Fibroblast of gingiva (primary cell): ENCODE measurements around the gene CNGA2.

Experiments used
- DNase-seq: peaks from one replicate; pipeline ENCODE4 v3.0.0-alpha.2; 2011; ENCODE audit warnings: low read depth

CNGA2 gene

GRCh38 chrX:151753313-151754046, 18.9 kb downstream of the CNGA2 start:
- DNase-seq: peak; percentile 37

- peak; percentile 4 for DNase-seq
These were observed 19.5 kb downstream of the CNGA2 start for GRCh38 chrX:151754047-151754429.

- DNase-seq: no peak
These were observed 20.2 kb downstream of the CNGA2 start for GRCh38 chrX:151754641-151755215.

DNA sequence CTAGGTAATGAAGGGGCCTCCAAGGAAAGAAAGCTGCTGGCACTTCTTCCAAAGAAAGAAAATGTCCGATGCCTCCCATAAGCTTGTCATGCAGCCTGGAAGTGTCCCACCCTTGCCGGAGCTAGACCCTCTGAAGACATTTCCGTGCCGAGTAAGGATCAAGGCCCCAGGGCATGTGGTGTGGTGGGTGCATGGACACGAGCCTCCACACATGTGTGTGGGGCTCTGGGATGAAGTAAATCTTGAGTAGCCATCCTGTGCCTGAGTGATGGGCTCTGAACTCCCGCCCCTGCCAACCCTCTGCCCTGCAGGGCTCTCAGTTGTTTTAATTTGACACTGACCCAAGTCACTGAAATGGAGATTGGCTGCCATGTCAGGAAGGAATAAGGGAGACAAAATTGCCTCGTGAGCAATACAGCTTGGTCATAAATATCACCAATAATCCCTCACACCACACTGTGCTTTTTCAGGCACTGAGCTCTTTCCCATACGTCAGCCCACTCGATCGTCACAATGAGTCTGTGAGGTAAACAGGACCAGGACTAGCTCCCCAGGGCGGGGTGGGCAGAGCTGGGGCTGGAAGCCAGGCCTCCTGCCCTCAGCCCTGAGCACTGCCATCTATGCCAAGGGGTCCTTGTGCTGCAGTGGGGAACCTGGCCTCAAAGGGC, 24.6 kb downstream of the CNGA2 start:
- DNase-seq: no peak

DNA sequence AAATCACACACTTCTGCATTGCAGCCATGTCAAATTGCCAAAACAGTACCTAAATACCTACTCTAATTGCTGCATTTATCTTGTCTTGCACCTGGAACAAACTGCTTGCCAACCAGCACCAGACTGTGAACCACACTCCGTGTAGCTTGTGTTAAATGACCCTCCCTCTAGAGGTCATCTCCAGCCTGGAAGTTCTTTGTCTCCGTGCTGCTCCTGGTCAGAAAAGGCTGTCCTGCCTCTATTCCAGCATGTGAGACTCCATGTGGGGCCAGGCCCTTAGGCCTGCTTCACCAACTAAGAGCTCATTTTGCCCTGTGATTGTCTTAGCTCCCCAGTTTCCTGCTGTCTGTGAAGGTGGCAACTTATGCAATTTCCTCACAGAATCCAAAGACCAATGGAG, 28.3 kb downstream of the CNGA2 start:
- DNase-seq: no peak

- no peak for DNase-seq
These were observed 29.2 kb downstream of the CNGA2 start for GRCh38 chrX:151763711-151764110.

DNA sequence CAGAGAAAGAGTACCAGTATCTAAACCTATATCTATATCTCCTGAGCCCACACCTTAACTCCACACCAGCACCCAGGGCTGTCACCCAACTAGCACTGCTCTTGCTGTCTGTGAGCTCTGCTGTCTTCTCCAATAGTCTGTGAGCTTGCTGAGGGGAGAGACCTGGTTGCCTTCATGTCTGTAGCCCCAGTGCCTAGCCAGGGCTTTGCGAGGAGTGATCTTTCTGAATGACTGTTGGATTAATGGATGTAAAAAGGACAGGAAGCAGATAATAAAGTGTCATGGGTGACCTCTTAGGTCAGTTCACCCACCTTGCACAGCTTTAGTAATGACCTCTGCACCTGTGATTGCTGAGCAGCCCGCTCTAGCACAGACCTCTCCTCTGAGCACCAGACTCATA, 30.5 kb downstream of the CNGA2 start:
- no peak for DNase-seq

DNA sequence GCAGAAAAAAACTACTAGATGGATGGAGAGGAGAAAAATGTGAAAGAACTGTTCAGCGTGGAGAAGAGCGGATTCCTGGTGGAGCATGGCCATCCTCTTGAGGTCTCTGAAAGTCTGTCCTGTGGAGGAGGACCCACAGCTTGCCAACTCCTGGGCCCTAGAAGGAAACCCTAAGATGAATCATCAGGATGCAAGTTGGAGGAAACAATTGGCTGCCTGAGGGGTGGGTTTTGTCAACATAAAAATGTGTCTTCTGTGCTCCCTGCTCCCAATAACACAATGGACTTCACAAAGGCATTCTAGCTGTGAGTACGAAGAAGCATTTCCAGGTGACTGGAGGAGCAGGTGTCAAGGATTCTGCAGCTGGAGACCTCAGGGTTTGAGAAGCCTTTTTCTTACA, 37.2 kb downstream of the CNGA2 start:
- DNase-seq: no peak

GRCh38 chrX:151773434-151773833, 38.9 kb downstream of the CNGA2 start:
- no peak for DNase-seq

DNA sequence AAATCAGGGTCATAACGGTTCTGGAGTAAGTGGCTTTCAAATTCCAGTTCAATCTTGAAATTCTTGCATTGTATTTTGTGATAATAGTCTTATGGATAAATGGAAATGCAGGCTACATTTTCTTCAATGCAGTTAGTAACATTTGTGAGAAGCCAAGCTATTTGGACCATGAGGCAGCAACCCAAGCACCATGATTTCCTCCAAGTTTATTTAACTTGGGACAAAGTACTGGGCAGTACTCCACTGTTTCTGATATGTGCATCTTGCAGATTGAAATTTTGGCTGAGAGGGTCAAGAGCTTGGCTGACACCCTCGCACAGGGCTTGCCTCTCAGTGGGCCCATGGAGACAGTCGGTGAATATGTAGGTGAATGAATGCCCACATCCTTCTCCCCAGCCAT, 39.9 kb downstream of the CNGA2 start:
- DNase-seq: no peak

DNA sequence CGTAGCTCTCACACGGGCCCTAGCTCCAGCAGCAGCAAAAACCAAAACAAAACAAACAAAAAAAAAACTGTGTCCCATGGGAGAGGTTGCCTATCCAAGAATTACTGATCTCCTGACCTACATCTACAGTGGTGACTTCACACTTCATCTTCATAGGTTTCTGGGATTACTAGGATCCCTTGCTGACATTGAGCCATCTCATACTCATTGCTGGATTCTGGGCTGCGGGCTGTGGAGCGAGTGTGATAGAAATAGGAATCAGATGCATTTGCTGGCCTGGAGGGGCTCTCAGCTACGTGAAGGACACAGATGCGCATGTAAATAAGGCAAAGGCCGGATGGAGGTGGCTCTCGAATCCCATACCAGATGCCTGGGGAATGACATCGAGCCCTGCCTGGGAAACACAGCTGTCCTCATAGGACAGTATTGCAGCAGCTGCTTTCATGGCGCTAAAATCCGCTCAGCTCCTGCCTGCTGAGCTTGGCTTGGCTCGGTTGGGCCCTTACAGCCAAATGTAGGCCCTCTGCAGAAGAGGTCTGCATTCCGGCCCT, 41.7 kb downstream of the CNGA2 start:
- no peak for DNase-seq

DNA sequence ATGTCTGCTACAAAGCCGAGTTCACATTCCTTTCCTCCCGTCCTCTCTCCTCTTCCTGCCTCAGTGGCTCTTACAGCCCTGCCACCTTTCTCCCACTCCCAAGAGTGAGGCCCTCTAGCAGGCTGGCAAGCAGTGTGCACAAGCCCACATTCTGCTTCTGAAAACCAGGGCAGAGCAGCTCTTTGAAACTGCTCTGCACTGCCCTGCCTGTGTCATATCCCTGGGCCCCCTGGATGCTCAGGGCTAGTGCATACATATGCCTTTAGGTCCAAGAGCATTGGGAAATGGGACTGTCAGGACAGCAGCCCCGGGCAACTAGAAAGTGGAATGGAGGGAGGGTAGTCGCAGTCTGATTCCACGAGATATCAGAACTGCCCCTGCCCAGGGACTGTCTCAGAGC, 42.4 kb downstream of the CNGA2 start:
- DNase-seq: no peak

GRCh38 chrX:151779258-151779657, 44.7 kb downstream of the CNGA2 start:
- no peak for DNase-seq

- no peak for DNase-seq
These were observed 46.1 kb downstream of the CNGA2 start for GRCh38 chrX:151780621-151781020.

DNA sequence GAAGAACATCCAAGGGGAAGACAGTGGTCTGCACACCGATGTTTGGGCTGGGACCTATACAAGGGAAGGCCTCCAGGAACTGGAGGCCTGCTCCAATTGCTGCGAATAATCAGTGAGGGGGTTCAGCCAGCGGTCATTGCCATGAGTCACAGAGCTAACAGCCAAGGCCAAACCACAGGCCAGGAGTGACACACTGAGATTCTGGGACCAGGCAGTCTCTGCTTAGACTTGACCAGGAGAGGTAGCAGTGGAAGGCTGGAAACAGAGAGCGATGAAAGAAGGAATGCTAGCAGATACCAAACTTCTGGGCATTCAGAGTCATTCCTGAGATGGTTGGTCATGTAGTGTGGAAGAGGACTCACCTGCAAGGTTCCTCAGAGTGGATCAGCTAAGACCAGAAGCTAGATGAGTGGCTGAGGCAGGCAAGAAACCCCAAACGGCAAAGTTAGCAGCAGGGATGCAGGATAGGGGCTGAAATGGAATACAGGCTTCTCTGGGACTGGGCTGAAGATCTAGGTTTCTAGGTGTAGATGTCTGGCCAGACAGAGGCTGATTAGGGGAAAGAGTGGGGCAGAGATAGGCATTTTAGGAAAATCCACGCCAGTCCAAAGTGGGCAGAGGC, 54.7 kb downstream of the CNGA2 start:
- DNase-seq: peak; percentile 55

DNA sequence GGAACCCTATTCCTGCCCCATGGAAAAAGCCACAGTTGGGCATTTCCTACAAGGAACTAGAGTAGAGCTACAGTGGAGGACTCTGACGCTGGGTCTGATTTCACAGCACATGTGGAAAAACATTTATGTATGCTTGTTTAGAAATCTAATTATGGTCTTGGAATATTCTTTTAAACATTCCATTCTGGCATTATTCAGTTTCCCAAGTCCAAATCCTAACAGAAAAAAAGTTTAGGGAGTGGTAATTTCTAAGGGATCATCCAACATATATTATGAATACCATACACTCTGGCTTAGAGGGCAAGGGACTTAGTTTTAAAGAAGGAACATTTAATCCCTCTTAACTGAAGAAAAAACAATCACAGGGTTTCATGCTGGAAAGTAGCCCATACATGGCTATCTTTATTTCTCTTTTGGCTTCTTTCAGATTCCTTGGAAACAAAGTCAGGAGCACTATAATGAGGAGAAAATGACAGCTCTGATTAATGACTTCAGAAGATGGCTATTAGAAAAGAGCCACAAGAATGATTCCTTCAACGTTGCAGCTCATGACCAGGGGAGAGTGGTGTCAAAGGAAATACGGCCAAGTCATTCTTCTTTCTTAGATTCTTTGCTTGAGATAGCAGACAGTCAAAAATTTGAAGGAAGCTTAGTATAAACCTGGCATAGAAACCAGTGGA, 56.1 kb downstream of the CNGA2 start:
- DNase-seq: peak; percentile 2

GRCh38 chrX:151791961-151792360, 57.4 kb downstream of the CNGA2 start:
- no peak for DNase-seq

DNA sequence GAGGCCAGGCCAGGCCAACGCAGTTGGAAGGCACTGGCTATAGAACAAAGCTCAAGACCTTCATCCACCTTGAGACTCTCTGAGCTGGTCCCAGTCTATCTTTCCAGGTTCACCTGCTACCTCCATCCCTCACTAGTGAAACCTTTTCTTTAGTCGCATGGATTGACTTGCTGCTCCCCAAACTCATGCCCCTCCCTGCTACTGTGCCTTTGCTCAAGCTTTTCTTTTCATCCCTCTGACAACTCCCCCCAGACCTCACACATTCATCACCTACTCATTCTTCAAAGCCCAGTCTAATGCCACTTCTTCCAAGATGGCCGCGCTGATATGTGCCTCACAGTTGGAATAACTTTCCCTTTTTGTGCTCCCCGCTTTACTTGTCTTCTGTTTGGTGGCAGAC, 58.0 kb downstream of the CNGA2 start:
- DNase-seq: no peak

DNA sequence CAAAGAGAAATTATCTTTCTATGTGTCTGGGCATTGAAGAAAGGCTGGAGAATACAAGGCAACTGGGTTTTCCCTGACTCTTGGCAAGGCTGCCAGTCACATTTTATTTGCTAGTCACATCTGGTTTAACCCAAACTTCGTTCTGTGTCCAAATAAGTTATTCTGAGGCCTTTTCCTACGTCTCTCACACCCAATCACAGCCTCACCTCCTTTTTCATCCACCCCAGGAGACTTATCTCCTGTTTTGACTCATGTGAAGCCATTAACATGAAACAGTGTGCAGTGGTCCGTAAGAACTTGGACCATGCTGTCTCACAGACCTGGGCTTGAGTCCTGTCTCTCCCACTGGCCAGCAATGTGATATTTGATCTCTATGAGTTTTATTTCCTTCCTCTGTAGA, 59.3 kb downstream of the CNGA2 start:
- no peak for DNase-seq
